GM12865 (cell line): ENCODE data around the gene KHNYN.
"Not testable (repeated sequence)": the region's sequence is repeated elsewhere in the genome, so short reads cannot be mapped to it uniquely, and the experiment has no call there.

Source experiments
- DNase-seq: peaks from one replicate; pipeline ENCODE4 v3.0.0; 2010; ENCODE audit warnings: low read depth
- H3K4me3 ChIP-seq: 2 replicates; pipeline ENCODE4 v1.5.1; 2011; ENCODE audit warnings: mild to moderate bottlenecking, low read depth, low read length, control low read depth
- CTCF ChIP-seq: IDR thresholded peaks from 2 replicates; pipeline ENCODE4 v1.5.1; 2011; ENCODE audit warnings: low read length, control low read depth, low read depth, inconsistent platforms; ENCODE audit not compliant: insufficient read depth; ENCODE audit errors: missing control alignments

KHNYN gene

DNA sequence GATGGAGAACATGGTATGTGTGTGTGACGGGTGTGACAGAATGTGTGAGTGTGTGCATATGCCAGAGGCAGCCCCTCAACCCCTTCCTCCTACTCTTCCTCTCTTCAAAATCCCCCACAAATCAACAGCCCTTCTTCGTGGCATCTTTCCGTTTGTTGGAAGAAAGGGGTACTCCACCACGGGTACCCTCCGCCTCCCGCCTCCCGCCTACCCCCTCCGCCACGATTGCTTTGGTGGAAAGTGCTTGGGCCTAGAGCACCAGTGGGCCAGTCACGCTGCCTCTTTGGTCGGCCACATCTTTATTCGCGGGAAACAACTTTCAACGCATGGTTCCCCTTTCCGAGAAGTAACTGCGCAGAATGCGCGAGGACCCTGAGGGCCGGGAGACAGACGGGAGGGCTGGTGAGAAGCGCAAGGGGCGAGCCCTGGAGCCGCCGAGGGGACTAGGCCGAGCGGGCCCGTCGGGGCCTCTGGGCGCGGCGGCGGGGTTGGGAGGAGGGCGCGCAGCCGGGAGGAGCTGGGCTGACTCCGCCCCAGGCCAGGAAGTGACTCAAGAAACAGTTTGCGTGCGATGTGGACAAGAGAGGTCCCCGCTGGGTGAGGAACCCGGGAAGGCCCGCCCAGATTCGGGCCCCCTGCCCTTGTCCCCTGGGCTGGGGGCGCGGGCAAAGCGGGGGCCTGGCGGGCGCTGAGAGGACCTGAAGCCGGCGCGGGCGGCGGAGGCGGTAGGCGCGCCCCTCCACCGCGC, at the start of gene KHNYN, which contains the start of gene CBLN3:
KHNYN (plus strand) TSS at position 560 of the 748 bp plus-strand sequence. CDS start 777 bp downstream, outside the sequence.
CBLN3 (minus strand) TSS at position 274 of the 748 bp plus-strand sequence. CDS start 614 bp downstream, outside the sequence.
- TF ChIP-seq CTCF, result no peak
- peak; percentile 93 for DNase-seq
- peak within 1 kb of the TSS; percentile 66 for H3K4me3 ChIP-seq

- H3K4me3 ChIP-seq, result no peak overlapping the region
- no peak for TF ChIP-seq CTCF
- no peak for DNase-seq
Observed at GRCh38 chr14:24381363-24382063, 48.2 kb upstream of the KHNYN start.

GRCh38 chr14:24382064-24382371, 47.7 kb upstream of the KHNYN start:
- TF ChIP-seq CTCF, result no peak
- no peak overlapping the region for H3K4me3 ChIP-seq
- DNase-seq, result no peak

- TF ChIP-seq CTCF, result no peak
- no peak overlapping the region for H3K4me3 ChIP-seq
- DNase-seq, result no peak
Observed at GRCh38 chr14:24384169-24384568, 45.6 kb upstream of the KHNYN start.

DNA sequence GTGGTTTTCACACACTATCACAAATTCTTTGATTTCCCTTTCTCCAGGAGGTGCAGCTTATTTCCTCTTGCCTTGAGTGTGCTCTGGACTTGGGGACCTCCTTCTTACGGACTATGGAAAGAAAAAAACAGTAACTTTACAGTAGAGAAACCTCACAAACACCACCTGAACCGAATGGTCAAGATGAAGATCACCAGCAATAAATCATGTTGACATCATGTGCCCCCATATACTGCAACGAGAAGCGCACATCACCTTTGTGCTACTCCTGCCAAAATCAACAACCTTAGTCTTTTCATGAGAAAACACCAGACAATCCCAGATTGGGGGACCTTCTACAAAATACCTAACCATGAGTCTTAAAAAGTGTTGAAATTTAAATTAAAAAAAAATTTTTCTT, 44.2 kb upstream of the KHNYN start:
- no peak for DNase-seq
- TF ChIP-seq CTCF, result no peak
- H3K4me3 ChIP-seq, result no peak overlapping the region

DNA sequence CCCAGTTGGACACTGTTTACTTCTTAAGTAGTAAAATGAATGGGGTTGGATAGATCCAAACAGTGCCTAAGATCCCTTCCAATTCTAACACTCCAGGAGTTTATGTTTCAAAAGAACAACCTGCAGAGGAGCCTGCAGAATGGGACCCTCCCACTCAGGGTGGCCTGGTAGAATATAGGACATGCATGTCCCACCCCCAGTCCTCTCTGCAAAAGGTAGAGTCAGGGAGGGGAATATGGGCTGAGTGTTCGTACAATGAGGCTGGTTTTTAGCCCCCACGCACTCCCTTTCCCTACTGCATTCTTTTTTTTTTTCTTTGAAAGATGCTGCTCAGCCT, 42.8 kb upstream of the KHNYN start:
- TF ChIP-seq CTCF, result no peak
- DNase-seq, result no peak
- H3K4me3 ChIP-seq, result no peak overlapping the region

DNA sequence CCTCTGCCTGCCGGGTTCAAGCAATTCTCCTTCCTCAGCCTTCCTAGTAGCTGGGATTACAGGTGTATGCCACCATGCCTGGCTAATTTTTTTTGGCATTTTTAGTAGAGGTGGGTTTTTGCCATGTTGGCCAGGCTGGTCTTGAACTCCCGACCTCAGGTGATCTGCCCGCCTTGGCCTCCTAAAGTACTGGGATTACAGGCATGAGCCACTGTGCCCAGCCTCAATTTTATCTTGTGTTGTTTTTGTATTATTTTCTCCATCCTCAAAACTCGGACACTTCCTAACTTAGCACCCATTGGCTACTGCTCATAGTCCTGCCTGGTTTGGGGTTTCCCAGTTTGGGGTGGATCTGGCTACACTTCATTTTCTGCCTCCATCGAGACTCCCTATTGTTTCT, 42.2 kb upstream of the KHNYN start:
- H3K4me3 ChIP-seq, DNase-seq: not testable (repeated sequence)
